ENCODE data around the gene RNF151. TPM values are rescaled to one million over a fixed set of nuclear protein-coding genes. Genes with fewer than 3 reads are reported as not detected.
A peak's percentile ranks its signal among the peaks of the same experiment; 100 is the strongest.

RNF151 gene
- total RNA-seq, 2 donors from 2014 or later, result 0.44 TPM; not detected in 1

- H3K27me3 ChIP-seq (ENCODE audit: control insufficient read depth, insufficient read depth, low read length, poor library complexity, severe bottlenecking), result peaks cover 47% of the 10 kb centered on the region
- peaks cover 24% of the 10 kb centered on the region for H3K36me3 ChIP-seq (ENCODE audit: control insufficient read depth, insufficient read depth, low read length)
- Mint-ChIP-seq H3K27ac (no peak overlapping the region), H3K36me3 (ENCODE audit: low read depth) (peaks cover 13% of the 10 kb centered on the region), H3K4me1 (peaks cover 5% of the 10 kb centered on the region), H3K9me3 (no peaks in the 10 kb centered on the region), H3K4me3 (peak overlapping the region; percentile 49), H3K27me3 (ENCODE audit: insufficient read depth) (peaks cover 41% of the 10 kb centered on the region)
- 16 to 21% methylated on average over 22 to 70 of the region's 70 CpGs for WGBS, 2 experiments (ENCODE audit: insufficient coverage in 1 of 2, insufficient read length in 1 of 2)
- no peaks in the 10 kb centered on the region for H3K4me1 ChIP-seq (ENCODE audit: control insufficient read depth, insufficient read depth, low read length)
- no peak overlapping the region for H3K9ac ChIP-seq (ENCODE audit: extremely low read depth, low read length, poor library complexity, severe bottlenecking)
- no peaks in the 10 kb centered on the region for H3K9me3 ChIP-seq (ENCODE audit: control insufficient read depth, low read length)
- no peak for TF ChIP-seq CTCF (conservative IDR thresholded peaks at IDR 0.05)
- no peak overlapping the region for H3K27ac ChIP-seq (ENCODE audit: low read depth, low read length)
- DNase-seq, result peak; percentile 89
- no peak overlapping the region for H3K4me3 ChIP-seq (ENCODE audit: low read length)
These were observed 12.8 kb downstream of the RNF151 start for GRCh38 chr16:1979271-1980029.

GRCh38 chr16:1980030-1980769 is 13.5 kb downstream of the RNF151 start:
- H3K9me3 Mint-ChIP-seq, result no peaks in the 10 kb centered on the region
- no peaks in the 10 kb centered on the region for H3K9me3 ChIP-seq (ENCODE audit: control insufficient read depth, low read length)
- H3K27ac Mint-ChIP-seq, result no peak overlapping the region
- WGBS, 2 experiments (ENCODE audit: insufficient coverage in 1 of 2, insufficient read length in 1 of 2), result 13 to 24% methylated on average over 19 to 53 of the region's 53 CpGs
- peaks cover 47% of the 10 kb centered on the region for H3K27me3 ChIP-seq (ENCODE audit: control insufficient read depth, insufficient read depth, low read length, poor library complexity, severe bottlenecking)
- no peak overlapping the region for H3K4me3 ChIP-seq (ENCODE audit: low read length)
- peaks cover 8% of the 10 kb centered on the region for H3K36me3 Mint-ChIP-seq (ENCODE audit: low read depth)
- H3K4me1 ChIP-seq (ENCODE audit: control insufficient read depth, insufficient read depth, low read length), result no peaks in the 10 kb centered on the region
- TF ChIP-seq CTCF (conservative IDR thresholded peaks at IDR 0.05), result no peak
- no peak overlapping the region for H3K9ac ChIP-seq (ENCODE audit: extremely low read depth, low read length, poor library complexity, severe bottlenecking)
- peaks cover 41% of the 10 kb centered on the region for H3K27me3 Mint-ChIP-seq (ENCODE audit: insufficient read depth)
- peak; percentile 72 for DNase-seq
- peaks cover 25% of the 10 kb centered on the region for H3K36me3 ChIP-seq (ENCODE audit: control insufficient read depth, insufficient read depth, low read length)
- peaks cover 5% of the 10 kb centered on the region for H3K4me1 Mint-ChIP-seq
- no peak overlapping the region for H3K27ac ChIP-seq (ENCODE audit: low read depth, low read length)
- peak overlapping the region; percentile 9 for H3K4me3 Mint-ChIP-seq

- H3K27ac Mint-ChIP-seq, result no peak overlapping the region
- H3K9me3 ChIP-seq (ENCODE audit: control insufficient read depth, low read length), result no peaks in the 10 kb centered on the region
- H3K4me1 Mint-ChIP-seq, result peaks cover 5% of the 10 kb centered on the region
- H3K9ac ChIP-seq (ENCODE audit: extremely low read depth, low read length, poor library complexity, severe bottlenecking), result no peak overlapping the region
- H3K36me3 Mint-ChIP-seq (ENCODE audit: low read depth), result peaks cover 6% of the 10 kb centered on the region
- TF ChIP-seq CTCF (conservative IDR thresholded peaks at IDR 0.05), result no peak
- no peaks in the 10 kb centered on the region for H3K4me1 ChIP-seq (ENCODE audit: control insufficient read depth, insufficient read depth, low read length)
- peaks cover 29% of the 10 kb centered on the region for H3K36me3 ChIP-seq (ENCODE audit: control insufficient read depth, insufficient read depth, low read length)
- peaks cover 41% of the 10 kb centered on the region for H3K27me3 Mint-ChIP-seq (ENCODE audit: insufficient read depth)
- 62 to 64% methylated on average over 5 to 16 of the region's 16 CpGs for WGBS, 2 experiments (ENCODE audit: insufficient coverage in 1 of 2, insufficient read length in 1 of 2)
- H3K4me3 Mint-ChIP-seq, result no peak overlapping the region
- H3K9me3 Mint-ChIP-seq, result no peaks in the 10 kb centered on the region
- peaks cover 47% of the 10 kb centered on the region for H3K27me3 ChIP-seq (ENCODE audit: control insufficient read depth, insufficient read depth, low read length, poor library complexity, severe bottlenecking)
- DNase-seq, result no peak
- no peak overlapping the region for H3K4me3 ChIP-seq (ENCODE audit: low read length)
- H3K27ac ChIP-seq (ENCODE audit: low read depth, low read length), result no peak overlapping the region
These were observed 14.1 kb downstream of the RNF151 start for GRCh38 chr16:1980770-1981087.

All from endodermal cell (in vitro differentiated cells).